A673 (cell line): ENCODE data around the gene OR2H2. TPM values are rescaled to one million over a fixed set of nuclear protein-coding genes. Genes with fewer than 3 reads are reported as not detected.

Experiments used
- BruUV-seq: library from RNA; stranded (reverse); fragments of 400-500 nt; replicated peaks from 2 replicates; lab custom pipeline; 2021; lab: Mats Ljungman, UMichigan
- CTCF ChIA-PET: fragments of 300-600 bp; sonication (Branson Sonifier 250); formaldehyde crosslinking; loops from one replicate; lab custom pipeline; 2022; ENCODE audit warnings: antibody characterized with exemption; lab: Charles Lee
- POLR2A ChIA-PET: fragments of 300-600 bp; sonication (Branson Sonifier 250); formaldehyde crosslinking; loops from one replicate; lab custom pipeline; 2022; ENCODE audit warnings: antibody characterized with exemption; ENCODE audit not compliant: low non-redundant PET; lab: Charles Lee
- DNase-seq: peaks from one replicate; pipeline ENCODE4 v3.0.0-alpha.2; 2015; ENCODE audit warnings: low spot score
- H3K27ac ChIP-seq: fragments of 200-600 bp; sonication (generic); 2 replicates; pipeline ENCODE4 v1.5.1; 2016; ENCODE audit warnings: mixed run types, low read depth, mild to moderate bottlenecking, mixed read lengths, antibody characterized with exemption, low read length; ENCODE audit not compliant: poor library complexity, severe bottlenecking
- H3K27me3 ChIP-seq: fragments of 200-600 bp; sonication (generic); replicated peaks from 2 replicates; pipeline ENCODE4 v1.6.1; 2017; ENCODE audit warnings: mixed run types, low read depth, mild to moderate bottlenecking, mixed read lengths, antibody characterized with exemption, low read length; ENCODE audit not compliant: insufficient read depth, poor library complexity
- H3K36me3 ChIP-seq: fragments of 200-600 bp; sonication (generic); 2 replicates; pipeline ENCODE4 v1.6.1; 2016; ENCODE audit warnings: mixed run types, mild to moderate bottlenecking, mixed read lengths, antibody characterized with exemption, low read length; ENCODE audit not compliant: insufficient read depth, poor library complexity, severe bottlenecking
- H3K4me1 ChIP-seq: fragments of 200-600 bp; sonication (generic); 2 replicates; pipeline ENCODE4 v1.6.1; 2017; ENCODE audit warnings: mixed run types, mild to moderate bottlenecking, mixed read lengths, antibody characterized with exemption, low read length; ENCODE audit not compliant: insufficient read depth, poor library complexity, severe bottlenecking
- H3K4me3 ChIP-seq: fragments of 200-600 bp; sonication (generic); 2 replicates; pipeline ENCODE4 v1.5.1; 2016; ENCODE audit warnings: low read depth, mixed run types, mild to moderate bottlenecking, mixed read lengths, low read length; ENCODE audit not compliant: poor library complexity, severe bottlenecking
- H3K9me3 ChIP-seq: fragments of 200-600 bp; sonication (generic); 2 replicates; pipeline ENCODE4 v1.6.1; 2016; ENCODE audit warnings: mixed run types, low read depth, mild to moderate bottlenecking, mixed read lengths, antibody characterized with exemption, low read length; ENCODE audit not compliant: poor library complexity, severe bottlenecking
- EZH2 ChIP-seq: fragments of 200-600 bp; sonication (generic); IDR thresholded peaks from 2 replicates; pipeline ENCODE4 v1.6.1; 2017; ENCODE audit warnings: borderline replicate concordance, low read depth, mild to moderate bottlenecking, mixed read lengths, antibody characterized with exemption, low read length; ENCODE audit not compliant: poor library complexity, severe bottlenecking
- intact Hi-C: fragments of 100-400 bp; cut with micrococcal nuclease; formaldehyde crosslinking; loops from one replicate; pipeline ENCODE4 v1.10.0; 2022; ENCODE audit not compliant: unreplicated experiment
- total RNA-seq: library from RNA; stranded (reverse); gene quantifications from 2 replicates; pipeline ENCODE4 v1.2.3, GENCODE V29; 2021
- TF ChIP-seq, protein P1 (sequence below): fragments of 300-800, 200-600 bp; sonication (generic); conservative IDR thresholded peaks from 2 replicates; pipeline ENCODE4 v1.5.1; 2017; ENCODE audit warnings: low read depth, mild to moderate bottlenecking, antibody characterized with exemption, low read length, moderate library complexity, mixed read lengths

Gene OR2H2
- total RNA-seq, 1 experiment from 2014 or later: not detected

DNA sequence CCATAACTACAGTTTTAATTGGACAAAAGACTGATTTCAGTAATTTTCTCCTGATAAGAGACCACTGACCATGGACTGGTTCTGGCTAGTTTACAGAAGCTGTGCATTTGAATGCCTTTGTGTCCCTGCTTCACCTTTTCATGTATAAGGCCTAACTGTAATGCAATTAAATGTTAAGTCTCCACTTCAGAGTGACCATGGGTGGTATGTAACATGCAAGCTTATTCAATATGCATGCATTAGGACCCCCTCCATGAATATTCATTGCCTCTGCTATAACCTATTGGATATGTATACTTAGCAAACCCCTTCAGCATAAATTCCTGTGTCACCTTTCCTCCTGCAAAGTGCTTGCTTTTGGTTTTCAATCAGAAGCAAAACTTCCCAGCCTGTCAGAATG, 27.6 kb upstream of the OR2H2 start:
- H3K27ac ChIP-seq: no peak overlapping the region
- no peak for TF ChIP-seq EZH2
- TF ChIP-seq, protein P1, sequence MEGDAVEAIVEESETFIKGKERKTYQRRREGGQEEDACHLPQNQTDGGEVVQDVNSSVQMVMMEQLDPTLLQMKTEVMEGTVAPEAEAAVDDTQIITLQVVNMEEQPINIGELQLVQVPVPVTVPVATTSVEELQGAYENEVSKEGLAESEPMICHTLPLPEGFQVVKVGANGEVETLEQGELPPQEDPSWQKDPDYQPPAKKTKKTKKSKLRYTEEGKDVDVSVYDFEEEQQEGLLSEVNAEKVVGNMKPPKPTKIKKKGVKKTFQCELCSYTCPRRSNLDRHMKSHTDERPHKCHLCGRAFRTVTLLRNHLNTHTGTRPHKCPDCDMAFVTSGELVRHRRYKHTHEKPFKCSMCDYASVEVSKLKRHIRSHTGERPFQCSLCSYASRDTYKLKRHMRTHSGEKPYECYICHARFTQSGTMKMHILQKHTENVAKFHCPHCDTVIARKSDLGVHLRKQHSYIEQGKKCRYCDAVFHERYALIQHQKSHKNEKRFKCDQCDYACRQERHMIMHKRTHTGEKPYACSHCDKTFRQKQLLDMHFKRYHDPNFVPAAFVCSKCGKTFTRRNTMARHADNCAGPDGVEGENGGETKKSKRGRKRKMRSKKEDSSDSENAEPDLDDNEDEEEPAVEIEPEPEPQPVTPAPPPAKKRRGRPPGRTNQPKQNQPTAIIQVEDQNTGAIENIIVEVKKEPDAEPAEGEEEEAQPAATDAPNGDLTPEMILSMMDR: no peak
- no peak overlapping the region for H3K4me3 ChIP-seq
- BruUV-seq: no TSS peak
- peaks cover 83% of the 10 kb centered on the region for H3K27me3 ChIP-seq
- ChIA-PET POLR2A (no interaction called here), CTCF (no interaction called here)
- H3K36me3 ChIP-seq: no peaks in the 10 kb centered on the region
- no peaks in the 10 kb centered on the region for H3K9me3 ChIP-seq
- no peaks in the 10 kb centered on the region for H3K4me1 ChIP-seq
- intact Hi-C loops: no loop called here
- no peak for DNase-seq

DNA sequence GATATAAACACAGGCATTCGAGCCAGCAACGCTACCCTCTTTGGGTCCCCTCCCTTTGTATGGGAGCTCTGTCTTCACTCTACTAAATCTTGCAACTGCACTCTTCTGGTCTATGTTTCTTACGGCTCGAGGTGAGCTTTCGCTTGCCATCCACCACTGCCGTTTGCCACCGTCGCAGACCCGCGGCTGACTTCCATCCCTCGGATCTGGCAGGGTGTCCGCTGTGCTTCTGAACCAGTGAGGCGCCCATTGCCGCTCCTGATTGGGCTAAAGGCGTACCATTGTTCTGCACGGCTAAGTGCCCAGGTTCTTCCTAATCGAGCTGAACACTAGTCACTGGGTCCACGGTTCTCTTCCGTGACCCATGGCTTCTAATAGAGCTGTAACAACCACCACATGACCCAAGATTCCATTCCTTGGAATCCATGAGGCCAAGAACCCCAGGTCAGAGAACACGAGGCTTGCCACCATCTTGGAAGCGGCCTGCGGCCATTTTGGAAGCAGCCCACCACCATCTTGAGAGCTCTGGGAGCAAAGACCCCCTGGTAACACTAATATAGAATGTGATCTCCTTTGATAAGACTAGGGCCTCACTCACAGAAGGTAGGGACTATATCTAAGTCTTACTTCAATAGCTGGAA, 26.4 kb upstream of the OR2H2 start:
- ChIA-PET POLR2A (no interaction called here), CTCF (no interaction called here)
- BruUV-seq: no TSS peak
- TF ChIP-seq EZH2: no peak
- TF ChIP-seq, protein P1: no peak
- H3K27me3 ChIP-seq: peaks cover 83% of the 10 kb centered on the region
- H3K9me3 ChIP-seq: no peaks in the 10 kb centered on the region
- intact Hi-C loops: no loop called here
- no peaks in the 10 kb centered on the region for H3K36me3 ChIP-seq
- H3K4me1 ChIP-seq: no peaks in the 10 kb centered on the region
- no peak overlapping the region for H3K27ac ChIP-seq
- no peak for DNase-seq
- H3K4me3 ChIP-seq: no peak overlapping the region

DNA sequence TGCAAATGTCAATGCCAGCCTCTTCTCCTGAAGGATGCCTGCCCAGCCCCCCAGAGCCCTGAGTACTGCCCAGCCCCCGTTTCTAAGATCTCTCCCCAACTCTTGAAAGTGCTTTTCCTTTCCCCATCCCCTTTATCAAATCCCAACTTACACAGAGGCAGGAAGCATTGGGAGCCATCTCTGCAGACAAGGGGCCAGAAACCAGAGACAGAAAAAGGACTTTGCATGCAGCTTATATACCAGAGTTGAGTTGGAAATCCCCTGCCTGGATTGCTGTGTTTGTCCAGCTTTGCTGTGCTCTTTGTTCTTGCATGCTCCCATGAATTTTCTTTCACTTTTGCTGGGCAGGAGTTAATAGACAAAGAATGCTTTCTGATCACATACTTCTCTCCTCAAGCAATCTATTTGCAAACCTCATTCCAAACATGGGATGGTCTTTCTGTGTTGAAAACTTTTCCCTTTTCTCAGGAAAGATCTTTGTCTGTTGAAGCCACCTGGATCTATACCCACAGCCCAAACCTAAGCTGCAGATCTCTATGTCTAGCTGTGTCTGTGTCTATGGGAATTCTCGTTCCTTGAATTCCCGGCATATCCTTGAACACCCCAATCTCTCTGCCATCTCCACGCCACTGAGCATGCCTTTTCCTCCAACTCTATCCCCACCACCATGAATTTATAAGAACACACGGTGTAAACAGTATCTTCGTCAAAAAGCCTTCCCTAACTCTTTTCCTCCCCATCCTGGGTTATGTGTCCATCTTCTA, 25.2 kb upstream of the OR2H2 start, which contains the start of gene UBD:
Gene UBD, minus strand, starts transcription at position 209 of the 764 bp plus-strand sequence. Its CDS starts 31 bp downstream, at position 178.
- CTCF ChIA-PET: no interaction called here
- intact Hi-C loops: no loop called here

More for the DNA sequence above, 25.2 kb upstream of the OR2H2 start, which contains the start of gene UBD:
- Histone ChIP-seq H3K36me3 (no peaks in the 10 kb centered on the region), H3K27me3 (peaks cover 79% of the 10 kb centered on the region), H3K9me3 (no peaks in the 10 kb centered on the region), H3K4me1 (no peaks in the 10 kb centered on the region), H3K4me3 (no peak within 1 kb of the TSS), H3K27ac (no peak within 1 kb of the TSS)
- POLR2A ChIA-PET: no interaction called here
- DNase-seq: no peak
- TF ChIP-seq, protein P1: no peak
- TF ChIP-seq EZH2: no peak
- BruUV-seq: no TSS peak
